CD4-positive, alpha-beta T cell treated with Interferon gamma for 1 hour (primary cell): ENCODE measurements around the gene CLEC3B.
"Not testable (repeated sequence)": the region's sequence is repeated elsewhere in the genome, so short reads cannot be mapped to it uniquely, and the experiment has no call there.

Experiments
- DNase-seq: peaks from one replicate; pipeline ENCODE4 v3.0.0-alpha.2; 2020

Gene CLEC3B

GRCh38 chr3:45071075-45071474, 45.0 kb downstream of the CLEC3B start:
- no peak for DNase-seq

DNA sequence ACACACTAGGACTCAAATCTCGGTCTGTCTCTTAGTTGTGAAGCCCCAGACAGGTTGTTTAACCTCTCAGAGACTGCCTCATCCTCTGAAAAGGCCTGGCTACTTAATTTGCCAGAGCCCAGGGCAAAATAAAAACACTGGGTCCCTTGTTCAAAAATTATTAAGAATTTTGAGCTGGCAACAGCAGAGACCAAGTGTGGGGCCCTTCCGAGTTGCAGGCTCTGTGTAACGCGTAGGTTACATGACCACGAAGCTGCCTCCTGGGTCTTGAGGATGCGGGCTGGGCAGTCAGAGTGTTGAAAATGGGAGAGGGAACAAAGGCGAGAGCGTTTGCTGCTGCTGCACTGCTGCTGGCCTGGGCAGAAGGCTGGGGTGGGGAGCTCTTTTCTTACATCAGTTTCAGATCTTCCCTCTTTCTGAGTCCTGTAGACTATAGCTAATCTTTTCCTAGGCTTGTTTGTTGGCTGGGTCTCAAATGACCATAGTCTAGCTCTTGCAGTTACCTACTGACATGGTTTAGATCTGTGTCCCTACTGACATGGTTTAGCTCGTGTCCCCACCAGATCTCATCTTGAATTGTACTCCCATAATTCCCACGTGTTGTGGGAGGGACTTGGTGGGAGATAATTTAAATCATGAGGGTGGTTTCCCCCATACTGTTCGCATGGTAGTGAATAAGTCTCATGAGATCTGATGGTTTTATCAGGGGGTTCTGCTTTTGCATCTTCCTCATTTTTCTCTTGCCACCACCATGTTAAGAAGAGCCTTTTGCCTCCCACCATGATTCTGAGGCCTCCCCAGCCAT, 49.9 kb downstream of the CLEC3B start:
- DNase-seq = no peak

- not testable (repeated sequence) for DNase-seq
Observed at GRCh38 chr3:45078256-45078655, 52.2 kb downstream of the CLEC3B start.

DNA sequence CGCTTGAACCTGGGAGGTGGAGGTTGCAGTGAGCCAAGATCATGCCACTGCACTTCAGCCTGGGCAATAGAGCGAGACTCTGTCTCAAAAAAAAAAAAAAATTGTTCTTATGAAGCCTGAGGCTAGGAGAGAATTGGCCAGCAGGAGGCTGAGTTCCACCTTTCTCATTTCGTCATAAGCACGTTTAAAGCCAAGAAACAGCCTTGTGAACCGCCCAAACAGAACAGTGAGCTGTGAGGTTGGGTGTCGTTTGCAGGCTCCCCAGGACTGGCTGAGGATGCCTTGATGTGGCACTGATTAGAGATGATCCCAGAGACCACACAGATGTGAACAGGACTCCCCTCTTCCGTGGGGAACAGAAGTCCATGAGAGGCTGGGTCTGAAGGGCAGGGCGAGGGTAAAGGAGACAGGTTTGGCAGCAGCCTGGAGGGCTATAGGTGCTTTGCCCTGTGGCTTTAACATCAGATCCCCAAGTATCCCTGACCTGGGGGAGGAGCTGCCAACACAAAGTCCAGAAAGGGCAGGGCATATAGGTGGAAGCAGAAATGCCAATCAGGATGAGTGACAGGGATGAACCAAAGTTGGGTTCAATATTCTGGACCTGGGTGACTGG, 52.9 kb downstream of the CLEC3B start:
- DNase-seq = no peak

- DNase-seq = no peak
Observed at GRCh38 chr3:45079715-45080114, 53.6 kb downstream of the CLEC3B start.

DNA sequence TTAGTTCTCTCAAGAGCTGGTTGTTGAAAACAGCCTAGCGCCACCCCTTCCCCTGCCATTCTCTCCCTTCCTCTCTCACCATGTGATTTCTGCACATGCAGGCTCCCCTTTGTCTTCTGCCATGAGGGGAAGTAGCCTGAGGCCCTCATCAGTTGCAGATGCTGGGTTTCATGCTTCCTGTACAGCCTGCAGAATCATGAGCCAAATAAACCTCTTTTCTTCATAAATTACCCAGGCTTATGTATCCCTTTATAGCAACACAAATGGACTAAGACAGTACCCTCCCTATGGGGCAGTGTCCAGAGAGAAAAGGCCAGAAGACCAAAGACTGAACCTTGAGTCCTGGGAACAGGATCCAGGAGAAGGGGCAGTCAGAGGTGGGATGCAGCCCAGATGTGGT, 54.7 kb downstream of the CLEC3B start:
- DNase-seq = no peak

GRCh38 chr3:45081506-45082141, 55.5 kb downstream of the CLEC3B start:
- no peak for DNase-seq

- no peak for DNase-seq
Observed at GRCh38 chr3:45082142-45082538, 56.0 kb downstream of the CLEC3B start.

DNA sequence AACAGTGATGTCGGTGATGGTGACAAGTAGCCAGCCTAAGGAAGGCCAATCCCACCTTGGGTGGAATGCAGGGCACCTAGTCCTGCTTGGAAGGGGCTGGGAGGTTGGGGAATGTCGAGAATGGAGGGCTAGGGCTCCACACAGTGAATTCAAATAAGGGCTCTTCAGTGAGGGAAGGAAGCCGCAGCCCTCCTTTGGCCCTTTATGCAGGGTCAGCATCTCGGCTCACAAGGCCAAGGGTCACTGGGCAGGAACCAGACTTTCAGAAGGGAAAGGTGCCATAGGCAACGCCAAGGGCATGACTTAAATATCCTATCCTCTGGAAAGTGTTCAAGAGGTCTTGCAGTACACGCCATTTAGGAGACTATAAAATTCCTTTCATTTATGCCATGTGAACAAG, 56.9 kb downstream of the CLEC3B start:
- no peak for DNase-seq

DNA sequence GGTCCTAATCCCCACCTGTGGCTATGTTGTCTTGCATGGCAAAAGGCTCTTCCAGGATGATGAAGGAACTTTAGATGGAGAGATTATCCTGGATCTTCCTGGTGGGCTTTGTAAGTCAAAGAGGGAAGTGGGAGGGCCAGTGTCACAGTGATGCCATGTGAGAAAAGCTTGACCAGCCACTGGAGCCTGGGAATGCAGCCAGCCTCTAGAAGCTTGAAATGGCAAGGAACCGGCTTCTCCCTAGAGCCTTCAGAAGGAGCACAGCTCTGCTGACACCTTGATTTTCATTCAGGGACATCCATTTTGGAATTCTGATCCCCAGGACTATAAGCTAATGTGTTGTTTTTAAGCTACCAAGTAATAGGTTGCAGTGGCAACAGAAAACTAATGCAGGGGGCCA, 58.3 kb downstream of the CLEC3B start:
- DNase-seq = no peak

- DNase-seq = no peak
Observed at GRCh38 chr3:45084820-45085816, 59.0 kb downstream of the CLEC3B start.
